ENCODE data around the gene DNAJC17.

DNAJC17 gene

GRCh38 chr15:40829115-40829514, 21.8 kb upstream of the DNAJC17 start:
- DNase-seq, result no peak

GRCh38 chr15:40828447-40829036, 21.3 kb upstream of the DNAJC17 start, which contains the start of gene PPP1R14D:
PPP1R14D (minus strand) TSS chr15:40828708; CDS start chr15:40828641, 67 bp downstream.
- no peak for DNase-seq

- no peak for DNase-seq
Observed at GRCh38 chr15:40826423-40827075, 19.3 kb upstream of the DNAJC17 start.

GRCh38 chr15:40825661-40826422, 18.6 kb upstream of the DNAJC17 start:
- peak; percentile 80 for DNase-seq

GRCh38 chr15:40823572-40824343, 16.5 kb upstream of the DNAJC17 start:
- DNase-seq, result no peak

GRCh38 chr15:40821195-40821594, 13.9 kb upstream of the DNAJC17 start:
- DNase-seq, result no peak

- DNase-seq, result no peak
Observed at GRCh38 chr15:40819048-40819447, 11.8 kb upstream of the DNAJC17 start.

- DNase-seq, result no peak
Observed at GRCh38 chr15:40815042-40815698, 7.9 kb upstream of the DNAJC17 start.

GRCh38 chr15:40812721-40813425, 5.6 kb upstream of the DNAJC17 start:
- DNase-seq, result no peak

- no peak for DNase-seq
Observed at GRCh38 chr15:40808861-40809450, 1.7 kb upstream of the DNAJC17 start.

- no peak for DNase-seq
Observed at GRCh38 chr15:40807888-40808461, 702 bp upstream of the DNAJC17 start.

- no peak for DNase-seq
Observed at GRCh38 chr15:40806672-40807027, 623 bp downstream of the DNAJC17 start.

- DNase-seq, result no peak
Observed at GRCh38 chr15:40803688-40804087, 3.6 kb downstream of the DNAJC17 start.

GRCh38 chr15:40803076-40803475, 4.2 kb downstream of the DNAJC17 start:
- no peak for DNase-seq

- DNase-seq, result no peak
Observed at GRCh38 chr15:40799523-40799922, 7.8 kb downstream of the DNAJC17 start.

GRCh38 chr15:40796512-40796911, 10.8 kb downstream of the DNAJC17 start:
- DNase-seq, result no peak

- no peak for DNase-seq
Observed at GRCh38 chr15:40796041-40796440, 11.2 kb downstream of the DNAJC17 start.

GRCh38 chr15:40793216-40793989, 13.9 kb downstream of the DNAJC17 start:
- no peak for DNase-seq

- DNase-seq, result no peak
Observed at GRCh38 chr15:40792394-40792793, 14.9 kb downstream of the DNAJC17 start.

GRCh38 chr15:40790718-40791117, 16.6 kb downstream of the DNAJC17 start:
- no peak for DNase-seq

- DNase-seq, result no peak
Observed at GRCh38 chr15:40789999-40790398, 17.3 kb downstream of the DNAJC17 start.

Measured in islet precursor cell (in vitro differentiated cells).